Cerebellar cortex (tissue), 1 donor: ENCODE measurements around the gene CDCA7.
A peak's percentile ranks its signal among the peaks of the same experiment; 100 is the strongest.
"Not testable (repeated sequence)": the region's sequence is repeated elsewhere in the genome, so short reads cannot be mapped to it uniquely, and the experiment has no call there.

ENCODE experiments used
- DNase-seq: peaks from one replicate; pipeline ENCODE4 v3.0.0-alpha.2; 2015; ENCODE audit warnings: low spot score

Gene CDCA7

GRCh38 chr2:173354582-173355131 lies at the start of gene CDCA7:
CDCA7 (plus strand) TSS chr2:173354872; CDS start chr2:173354964, 92 bp downstream.
- peak; percentile 37 for DNase-seq

- DNase-seq, result no peak
Measured at GRCh38 chr2:173305303-173305702, 49.4 kb upstream of the CDCA7 start.

GRCh38 chr2:173307293-173307692 lies 47.4 kb upstream of the CDCA7 start:
- no peak for DNase-seq

- DNase-seq, result not testable (repeated sequence)
Measured at GRCh38 chr2:173309370-173309769, 45.3 kb upstream of the CDCA7 start.

- DNase-seq, result no peak
Measured at GRCh38 chr2:173311844-173312606, 42.6 kb upstream of the CDCA7 start.

GRCh38 chr2:173323371-173323770 lies 31.3 kb upstream of the CDCA7 start:
- no peak for DNase-seq

GRCh38 chr2:173326806-173327205 lies 27.9 kb upstream of the CDCA7 start:
- DNase-seq, result no peak

- no peak for DNase-seq
Measured at GRCh38 chr2:173327421-173327820, 27.3 kb upstream of the CDCA7 start.

GRCh38 chr2:173333003-173333402 lies 21.7 kb upstream of the CDCA7 start:
- DNase-seq, result not testable (repeated sequence)

GRCh38 chr2:173339807-173340206 lies 14.9 kb upstream of the CDCA7 start:
- DNase-seq, result no peak

- no peak for DNase-seq
Measured at GRCh38 chr2:173343921-173344320, 10.8 kb upstream of the CDCA7 start.

GRCh38 chr2:173346035-173346434 lies 8.6 kb upstream of the CDCA7 start:
- no peak for DNase-seq

GRCh38 chr2:173347305-173348168 lies 7.1 kb upstream of the CDCA7 start:
- DNase-seq, result no peak

GRCh38 chr2:173349287-173349686 lies 5.4 kb upstream of the CDCA7 start:
- no peak for DNase-seq

- no peak for DNase-seq
Measured at GRCh38 chr2:173350383-173350782, 4.3 kb upstream of the CDCA7 start.

GRCh38 chr2:173351879-173352278 lies 2.8 kb upstream of the CDCA7 start:
- DNase-seq, result no peak

GRCh38 chr2:173353556-173353955 lies 1.1 kb upstream of the CDCA7 start:
- DNase-seq, result no peak

- DNase-seq, result no peak
Measured at GRCh38 chr2:173354073-173354581, 545 bp upstream of the CDCA7 start.

- peak; percentile 31 for DNase-seq
Measured at GRCh38 chr2:173355132-173355865, 627 bp downstream of the CDCA7 start.

- DNase-seq, result no peak
Measured at GRCh38 chr2:173355866-173356508, 1.3 kb downstream of the CDCA7 start.

GRCh38 chr2:173357346-173357745 lies 2.7 kb downstream of the CDCA7 start:
- no peak for DNase-seq
